Measurements from ENCODE around the gene BABAM2.

Gene BABAM2

DNA sequence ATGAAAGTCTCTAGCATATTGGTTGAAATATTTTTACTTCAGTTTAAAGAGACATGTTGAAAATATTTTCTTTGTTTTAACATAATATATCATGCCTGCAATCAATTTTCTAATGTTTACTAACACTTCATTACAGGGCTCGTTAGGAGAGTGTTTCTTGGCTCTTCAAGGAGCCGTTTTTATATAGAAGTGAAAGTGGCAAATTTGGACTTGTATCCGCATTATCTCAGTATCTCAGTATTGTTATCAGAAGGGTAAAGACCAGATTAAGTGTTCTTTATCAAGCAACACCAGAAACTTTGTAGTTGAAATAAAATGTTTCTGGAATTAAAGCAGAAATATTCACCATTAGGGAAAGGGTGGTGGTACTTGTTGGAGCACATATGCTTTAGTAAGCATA lies 97.8 kb downstream of the BABAM2 start:
- H3K4me3 ChIP-seq (ENCODE audit: low read depth, low read length) = no peak overlapping the region
- no peak for DNase-seq (ENCODE audit: low read depth)
- TF ChIP-seq, protein P1, sequence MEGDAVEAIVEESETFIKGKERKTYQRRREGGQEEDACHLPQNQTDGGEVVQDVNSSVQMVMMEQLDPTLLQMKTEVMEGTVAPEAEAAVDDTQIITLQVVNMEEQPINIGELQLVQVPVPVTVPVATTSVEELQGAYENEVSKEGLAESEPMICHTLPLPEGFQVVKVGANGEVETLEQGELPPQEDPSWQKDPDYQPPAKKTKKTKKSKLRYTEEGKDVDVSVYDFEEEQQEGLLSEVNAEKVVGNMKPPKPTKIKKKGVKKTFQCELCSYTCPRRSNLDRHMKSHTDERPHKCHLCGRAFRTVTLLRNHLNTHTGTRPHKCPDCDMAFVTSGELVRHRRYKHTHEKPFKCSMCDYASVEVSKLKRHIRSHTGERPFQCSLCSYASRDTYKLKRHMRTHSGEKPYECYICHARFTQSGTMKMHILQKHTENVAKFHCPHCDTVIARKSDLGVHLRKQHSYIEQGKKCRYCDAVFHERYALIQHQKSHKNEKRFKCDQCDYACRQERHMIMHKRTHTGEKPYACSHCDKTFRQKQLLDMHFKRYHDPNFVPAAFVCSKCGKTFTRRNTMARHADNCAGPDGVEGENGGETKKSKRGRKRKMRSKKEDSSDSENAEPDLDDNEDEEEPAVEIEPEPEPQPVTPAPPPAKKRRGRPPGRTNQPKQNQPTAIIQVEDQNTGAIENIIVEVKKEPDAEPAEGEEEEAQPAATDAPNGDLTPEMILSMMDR (IDR thresholded peaks at IDR 0.05; ENCODE audit: low read depth, low read length, missing control alignments) = no peak

DNA sequence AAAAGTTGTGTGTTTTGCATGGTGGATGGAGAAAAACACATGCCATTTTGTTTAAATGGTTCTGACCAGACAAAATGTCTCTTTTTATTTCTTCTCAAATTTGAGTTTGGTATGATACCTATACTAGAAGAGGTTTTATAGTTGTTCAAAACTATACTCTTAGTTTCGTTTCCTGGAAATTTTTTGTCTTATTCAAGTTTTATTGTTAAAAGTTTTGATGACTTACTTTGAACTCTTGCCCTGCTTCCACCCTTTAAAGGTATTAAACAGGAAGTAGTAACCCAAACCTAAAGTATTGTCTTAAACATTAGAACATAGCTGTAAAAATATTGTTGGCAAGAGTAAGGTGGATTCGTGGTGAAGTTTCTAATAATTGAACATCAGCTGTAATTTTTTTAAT lies 98.2 kb downstream of the BABAM2 start:
- no peak for DNase-seq (ENCODE audit: low read depth)
- TF ChIP-seq, protein P1 (IDR thresholded peaks at IDR 0.05; ENCODE audit: low read depth, low read length, missing control alignments) = no peak
- no peak overlapping the region for H3K4me3 ChIP-seq (ENCODE audit: low read depth, low read length)

DNA sequence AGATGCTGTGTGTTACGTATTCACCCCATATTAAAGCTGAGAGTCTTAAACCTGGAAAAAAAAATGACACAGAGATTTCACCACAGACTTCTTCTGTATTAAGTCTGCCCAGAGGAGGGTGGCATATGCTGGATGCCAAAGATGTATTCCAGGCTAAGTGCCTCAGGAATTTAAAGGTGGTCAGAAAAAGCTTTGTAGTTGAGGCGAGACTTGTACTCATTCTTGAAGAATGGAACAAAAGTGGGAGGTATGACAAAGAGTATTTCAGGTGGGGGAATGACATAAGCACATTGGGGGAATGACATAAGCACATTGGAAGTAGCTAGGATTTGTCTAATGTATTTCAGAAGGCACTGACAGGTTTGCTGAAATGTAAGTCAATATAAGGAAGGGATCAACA lies 98.6 kb downstream of the BABAM2 start:
- H3K4me3 ChIP-seq (ENCODE audit: low read depth, low read length) = no peak overlapping the region
- TF ChIP-seq, protein P1 (IDR thresholded peaks at IDR 0.05; ENCODE audit: low read depth, low read length, missing control alignments) = no peak
- DNase-seq (ENCODE audit: low read depth) = no peak

DNA sequence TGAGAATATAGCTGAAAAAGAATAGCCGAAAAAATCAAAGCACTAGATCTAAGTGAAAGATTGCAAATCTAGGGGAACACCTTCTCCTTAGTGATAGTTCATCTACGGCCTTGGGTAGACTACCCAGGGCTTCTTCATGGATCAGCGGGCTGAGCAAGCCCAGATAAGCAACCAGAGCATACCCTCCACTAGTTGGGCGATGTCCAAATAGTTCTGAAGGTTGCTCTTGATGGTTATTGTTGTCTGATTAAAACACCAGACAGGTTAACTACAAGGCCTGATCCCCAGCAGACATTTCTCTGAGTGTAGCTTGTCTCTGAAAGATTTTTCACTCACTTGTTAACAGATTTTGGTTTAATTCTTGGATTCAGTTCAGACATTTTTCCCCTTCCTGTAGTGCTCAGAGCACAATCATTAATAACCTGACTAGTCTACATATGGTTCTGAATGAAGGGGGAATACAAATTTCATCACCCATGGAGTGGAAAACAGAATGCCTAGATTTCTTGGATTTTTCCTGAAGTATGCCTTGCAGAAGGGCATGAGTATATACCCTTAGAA lies 99.6 kb downstream of the BABAM2 start:
- DNase-seq (ENCODE audit: low read depth) = no peak
- TF ChIP-seq, protein P1 (IDR thresholded peaks at IDR 0.05; ENCODE audit: low read depth, low read length, missing control alignments) = no peak
- no peak overlapping the region for H3K4me3 ChIP-seq (ENCODE audit: low read depth, low read length)

DNA sequence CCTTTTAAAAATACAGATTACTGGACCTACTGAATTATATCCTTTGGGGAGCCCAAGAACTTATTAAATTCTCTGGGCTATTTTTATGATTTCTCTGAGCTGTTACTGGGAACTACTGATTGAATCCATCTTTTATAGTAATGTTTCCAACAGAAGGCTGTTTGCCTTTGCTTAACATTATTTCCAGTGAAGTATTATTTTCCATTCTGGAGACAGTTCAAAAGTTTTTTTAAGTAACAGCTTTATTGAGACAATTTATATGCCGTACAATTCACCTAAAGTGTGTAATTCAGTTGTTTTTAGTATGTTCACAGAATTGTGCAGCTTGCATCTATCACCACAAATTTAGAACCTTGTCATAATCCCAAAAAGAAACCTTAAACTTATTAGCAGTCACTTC lies 100.6 kb downstream of the BABAM2 start:
- no peak overlapping the region for H3K4me3 ChIP-seq (ENCODE audit: low read depth, low read length)
- TF ChIP-seq, protein P1 (IDR thresholded peaks at IDR 0.05; ENCODE audit: low read depth, low read length, missing control alignments) = no peak

DNA sequence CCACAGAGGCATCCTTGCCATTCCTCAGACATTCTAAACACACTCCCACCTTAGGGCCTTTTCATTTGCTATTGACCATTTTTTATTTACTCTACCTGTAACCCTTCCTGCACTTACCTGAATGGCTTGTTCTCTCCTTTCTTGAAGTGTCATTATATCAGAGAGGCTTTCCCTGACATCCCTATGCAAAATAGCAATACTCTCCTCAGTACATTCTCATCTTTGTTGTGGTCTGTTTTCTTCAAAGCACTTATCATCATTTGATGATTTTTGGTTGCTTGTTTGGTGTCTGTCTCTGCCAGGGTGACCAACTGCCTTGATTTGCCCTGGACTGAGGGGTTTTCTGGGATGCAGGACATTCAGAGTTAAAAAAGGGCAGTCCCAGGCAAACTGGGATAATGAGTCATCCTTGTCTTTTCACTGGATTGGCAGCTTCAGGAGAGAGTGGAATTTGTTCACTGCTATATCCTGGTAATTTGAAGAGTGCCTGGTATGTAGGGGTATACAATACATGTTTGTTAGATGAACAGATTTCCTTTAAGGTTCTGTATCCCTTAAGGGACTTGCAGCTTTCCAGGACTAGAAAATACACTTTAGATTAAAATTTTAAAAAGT lies 102.4 kb downstream of the BABAM2 start:
- no peak for DNase-seq (ENCODE audit: low read depth)
- TF ChIP-seq, protein P1 (IDR thresholded peaks at IDR 0.05; ENCODE audit: low read depth, low read length, missing control alignments) = no peak
- H3K4me3 ChIP-seq (ENCODE audit: low read depth, low read length) = no peak overlapping the region

More for the DNA sequence above, 100.6 kb downstream of the BABAM2 start:
- DNase-seq (ENCODE audit: low read depth) = no peak

DNA sequence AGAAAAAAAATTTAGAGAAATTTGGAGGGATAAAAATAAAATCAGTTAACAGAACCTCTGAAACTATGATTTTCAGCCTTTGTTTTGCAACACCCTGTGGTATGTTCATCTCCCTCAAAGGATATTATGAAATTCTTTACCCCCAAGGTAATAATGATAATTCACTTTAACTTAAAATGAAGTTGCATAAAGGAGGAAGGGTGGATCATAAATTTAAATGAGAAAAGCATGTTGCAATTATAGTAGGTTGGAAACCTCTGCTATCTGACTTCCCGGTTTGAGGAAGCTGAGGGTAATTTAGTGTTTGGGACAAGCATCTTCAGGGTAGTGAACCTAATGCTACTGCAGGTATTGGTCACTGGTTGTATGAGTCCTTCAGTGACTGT lies 102.9 kb downstream of the BABAM2 start:
- TF ChIP-seq, protein P1 (IDR thresholded peaks at IDR 0.05; ENCODE audit: low read depth, low read length, missing control alignments) = no peak
- no peak for DNase-seq (ENCODE audit: low read depth)
- H3K4me3 ChIP-seq (ENCODE audit: low read depth, low read length) = no peak overlapping the region
